Thoracic aorta (tissue), 2 donors: Measurements from ENCODE around the gene HOXC10. TPM values are rescaled to one million over a fixed set of nuclear protein-coding genes. Genes with fewer than 3 reads are reported as not detected.

Experiments used
- ATAC-seq: fragments of 150-250 bp; one replicate; pipeline ENCODE4 v1.8.0; 2017; ENCODE audit warnings: low read depth; ENCODE audit not compliant: insufficient number of reproducible peaks, low FRiP score
- DNase-seq: peaks from one replicate; pipeline ENCODE4 v3.0.0-alpha.2; 2020; ENCODE audit warnings: low spot score
- H3K27ac ChIP-seq, 2 donors: fragments of 200-600 bp; sonication (generic); 1 replicate in 1 of 2; 2 replicates in 1 of 2; pipeline ENCODE4 v1.5.1; 2016; ENCODE audit warnings: mild to moderate bottlenecking in 2 of 2, moderate library complexity in 2 of 2
- H3K27me3 ChIP-seq: fragments of 200-600 bp; sonication (generic); replicated peaks from 2 replicates; pipeline ENCODE4 v1.6.0; 2016; ENCODE audit warnings: mild to moderate bottlenecking; ENCODE audit not compliant: insufficient read depth
- H3K36me3 ChIP-seq: fragments of 200-600 bp; sonication (generic); one replicate; pipeline ENCODE4 v1.5.1; 2016
- H3K4me1 ChIP-seq, 2 donors: fragments of 200-600 bp; sonication (generic); 1 replicate in 1 of 2; 2 replicates in 1 of 2; pipeline versions ENCODE4 v1.5.1 to v1.6.0; 2016; ENCODE audit warnings: low read depth in 2 of 2, mild to moderate bottlenecking in 1 of 2; ENCODE audit not compliant: control insufficient read depth in 1 of 2
- H3K4me3 ChIP-seq: fragments of 200-600 bp; sonication (generic); 2 replicates; pipeline ENCODE4 v1.5.1; 2016; ENCODE audit warnings: mild to moderate bottlenecking
- H3K9me3 ChIP-seq: fragments of 200-600 bp; sonication (generic); 2 replicates; pipeline ENCODE4 v1.5.1; 2016
- CTCF ChIP-seq: fragments of 200-600 bp; sonication (generic); IDR thresholded peaks from one replicate; pipeline ENCODE4 v1.5.1; 2019; ENCODE audit warnings: antibody characterized with exemption
- total RNA-seq, 2 donors: library from RNA; depleted of rRNA; stranded (reverse); fragments of >200 nt; gene quantifications; one replicate each; pipeline versions ENCODE4 v1.1.0 to v1.2.3, GENCODE V29; 2016

Gene HOXC10
- total RNA-seq, 2 donors from 2014 or later = not detected

GRCh38 chr12:54019091-54019811 lies 34.3 kb downstream of the HOXC10 start:
- H3K27ac ChIP-seq = peak overlapping the region; percentile 86 to 98
- no peak for TF ChIP-seq CTCF

GRCh38 chr12:54019924-54020590 lies 35.1 kb downstream of the HOXC10 start:
- no peaks in the 10 kb centered on the region for H3K9me3 ChIP-seq
- no peaks in the 10 kb centered on the region for H3K36me3 ChIP-seq
- no peaks in the 10 kb centered on the region for H3K27me3 ChIP-seq
- no peak for TF ChIP-seq CTCF
- ATAC-seq (no peak), DNase-seq (no peak)
- H3K27ac ChIP-seq = peak overlapping the region; percentile 86 to 98
- H3K4me1 ChIP-seq = peaks cover 14 to 16% of the 10 kb centered on the region in 2 donors
- H3K4me3 ChIP-seq = peak overlapping the region; percentile 69

More at GRCh38 chr12:54019091-54019811, 34.3 kb downstream of the HOXC10 start:
- H3K36me3 ChIP-seq = no peaks in the 10 kb centered on the region
- no peaks in the 10 kb centered on the region for H3K9me3 ChIP-seq
- H3K27me3 ChIP-seq = no peaks in the 10 kb centered on the region
- H3K4me3 ChIP-seq = peak overlapping the region; percentile 69
- ATAC-seq = no peak
- H3K4me1 ChIP-seq = peaks cover 14 to 22% of the 10 kb centered on the region in 2 donors
- no peak for DNase-seq

- Histone ChIP-seq H3K4me1 (peaks cover 14 to 16% of the 10 kb centered on the region in 2 donors), H3K9me3 (no peaks in the 10 kb centered on the region), H3K36me3 (no peaks in the 10 kb centered on the region), H3K4me3 (peak overlapping the region; percentile 5), H3K27me3 (no peaks in the 10 kb centered on the region), H3K27ac (peak overlapping the region; percentile 11 to 98)
- ATAC-seq (no peak), DNase-seq (no peak)
- TF ChIP-seq CTCF = no peak
Measured at GRCh38 chr12:54020591-54021405, 35.9 kb downstream of the HOXC10 start.

GRCh38 chr12:54021432-54022013 lies 36.6 kb downstream of the HOXC10 start:
- no peaks in the 10 kb centered on the region for H3K36me3 ChIP-seq
- H3K27ac ChIP-seq = no peak overlapping the region
- ATAC-seq (no peak), DNase-seq (no peak)
- no peaks in the 10 kb centered on the region for H3K27me3 ChIP-seq
- H3K4me3 ChIP-seq = no peak overlapping the region
- peaks cover 14 to 16% of the 10 kb centered on the region in 2 donors for H3K4me1 ChIP-seq
- TF ChIP-seq CTCF = no peak
- H3K9me3 ChIP-seq = no peaks in the 10 kb centered on the region
